Fibroblast of lung (primary cell): Measurements from ENCODE around the gene MLPH. TPM values are rescaled to one million over a fixed set of nuclear protein-coding genes. Genes with fewer than 3 reads are reported as not detected.
A peak's percentile ranks its signal among the peaks of the same experiment; 100 is the strongest.

Experiments used
- DNase-seq, 2 donors: peaks; one replicate each; pipeline versions ENCODE4 v3.0.0 to v3.0.0-alpha.2; 2010; ENCODE audit warnings: low read depth in 2 of 2
- H2AFZ ChIP-seq: 2 replicates; pipeline ENCODE4 v1.5.1; 2012; ENCODE audit warnings: low read length, control low read depth, inconsistent platforms
- H3K27ac ChIP-seq: 2 replicates; pipeline ENCODE4 v1.5.1; 2011; ENCODE audit warnings: low read length, control low read depth; ENCODE audit not compliant: insufficient read depth
- H3K27me3 ChIP-seq: 2 replicates; pipeline ENCODE4 v1.5.1; 2011; ENCODE audit warnings: mild to moderate bottlenecking, low read length; ENCODE audit not compliant: control insufficient read depth, insufficient read depth
- H3K36me3 ChIP-seq: 2 replicates; pipeline ENCODE4 v1.5.1; 2011; ENCODE audit warnings: low read length; ENCODE audit not compliant: control insufficient read depth, insufficient read depth
- H3K4me1 ChIP-seq: 2 replicates; pipeline ENCODE4 v1.5.1; 2011; ENCODE audit warnings: low read length; ENCODE audit not compliant: control insufficient read depth, insufficient read depth; ENCODE audit errors: extremely low read depth
- H3K4me2 ChIP-seq: 2 replicates; pipeline ENCODE4 v1.5.1; 2011; ENCODE audit warnings: low read length, control low read depth; ENCODE audit not compliant: insufficient read depth; ENCODE audit errors: extremely low read depth
- H3K4me3 ChIP-seq, 4 experiments: fragments of 200-600 bp in 1 of 4; sonication (generic) in 1 of 4; replicated peaks in 1 of 4; 2 replicates each; pipeline ENCODE4 v1.5.1; 2011 to 2016; ENCODE audit warnings: low read length in 4 of 4, low read depth in 3 of 4, mild to moderate bottlenecking in 3 of 4, control low read depth in 2 of 4, inconsistent platforms in 1 of 4, mixed read lengths in 1 of 4; ENCODE audit not compliant: insufficient read depth in 1 of 4; ENCODE audit errors: control extremely low read depth in 1 of 4
- H3K79me2 ChIP-seq: 2 replicates; pipeline ENCODE4 v1.5.1; 2012; ENCODE audit warnings: mild to moderate bottlenecking, low read length, inconsistent platforms; ENCODE audit not compliant: control insufficient read depth, insufficient read depth
- H3K9ac ChIP-seq: 2 replicates; pipeline ENCODE4 v1.5.1; 2011; ENCODE audit warnings: mild to moderate bottlenecking, low read length, control low read depth; ENCODE audit not compliant: insufficient read depth
- H3K9me3 ChIP-seq: 2 replicates; pipeline ENCODE4 v1.5.1; 2012; ENCODE audit warnings: low read depth, low read length; ENCODE audit not compliant: control insufficient read depth, insufficient read depth
- H4K20me1 ChIP-seq: 2 replicates; pipeline ENCODE4 v1.5.1; 2011; ENCODE audit warnings: low read length; ENCODE audit not compliant: control insufficient read depth, insufficient read depth; ENCODE audit errors: extremely low read depth
- EZH2 ChIP-seq: IDR thresholded peaks from 2 replicates; pipeline ENCODE4 v1.5.1; 2012; ENCODE audit warnings: low read length, control low read depth, mild to moderate bottlenecking; ENCODE audit errors: missing control alignments
- polyA plus RNA-seq, 2 donors: library from polyadenylated mRNA; depleted of rRNA in 1 of 2; stranded (reverse) in 1 of 2; unstranded in 1 of 2; fragments of >200 nt; gene quantifications; 2 replicates each; pipeline ENCODE4 v1.2.1, GENCODE V29; 2011 to 2012; ENCODE audit warnings: missing spikeins in 1 of 2
- total RNA-seq: library from RNA; depleted of rRNA; stranded (reverse); fragments of >200 nt; gene quantifications from 2 replicates; pipeline ENCODE4 v1.2.1, GENCODE V29; 2014
- TF ChIP-seq, protein P1 (sequence below), 2 donors: IDR thresholded peaks in 1 of 2; conservative IDR thresholded peaks in 1 of 2; 1 replicate in 1 of 2; 2 replicates in 1 of 2; pipeline ENCODE4 v1.5.1; 2011 to 2012; ENCODE audit warnings: low read length in 2 of 2, control low read depth in 1 of 2, inconsistent platforms in 1 of 2, low read depth in 1 of 2, mild to moderate bottlenecking in 1 of 2

The MLPH gene
- total and polyA plus RNA-seq, 2 donors (not counting 1 experiment from before 2014, with no cell fraction given), result 3.1 to 10.7 TPM

- no peaks in the 10 kb centered on the region for H3K79me2 ChIP-seq
- H3K4me3 ChIP-seq, result no peak overlapping the region
- H3K9me3 ChIP-seq, result peaks cover 4% of the 10 kb centered on the region
- H2AFZ ChIP-seq, result no peak overlapping the region
- H3K4me1 ChIP-seq, result no peaks in the 10 kb centered on the region
- no peaks in the 10 kb centered on the region for H3K27me3 ChIP-seq
- H3K4me2 ChIP-seq, result no peak overlapping the region
- peak in 1 of 2 donors; percentile 56 for DNase-seq
- no peaks in the 10 kb centered on the region for H3K36me3 ChIP-seq
- TF ChIP-seq EZH2, result no peak
- TF ChIP-seq, protein P1, sequence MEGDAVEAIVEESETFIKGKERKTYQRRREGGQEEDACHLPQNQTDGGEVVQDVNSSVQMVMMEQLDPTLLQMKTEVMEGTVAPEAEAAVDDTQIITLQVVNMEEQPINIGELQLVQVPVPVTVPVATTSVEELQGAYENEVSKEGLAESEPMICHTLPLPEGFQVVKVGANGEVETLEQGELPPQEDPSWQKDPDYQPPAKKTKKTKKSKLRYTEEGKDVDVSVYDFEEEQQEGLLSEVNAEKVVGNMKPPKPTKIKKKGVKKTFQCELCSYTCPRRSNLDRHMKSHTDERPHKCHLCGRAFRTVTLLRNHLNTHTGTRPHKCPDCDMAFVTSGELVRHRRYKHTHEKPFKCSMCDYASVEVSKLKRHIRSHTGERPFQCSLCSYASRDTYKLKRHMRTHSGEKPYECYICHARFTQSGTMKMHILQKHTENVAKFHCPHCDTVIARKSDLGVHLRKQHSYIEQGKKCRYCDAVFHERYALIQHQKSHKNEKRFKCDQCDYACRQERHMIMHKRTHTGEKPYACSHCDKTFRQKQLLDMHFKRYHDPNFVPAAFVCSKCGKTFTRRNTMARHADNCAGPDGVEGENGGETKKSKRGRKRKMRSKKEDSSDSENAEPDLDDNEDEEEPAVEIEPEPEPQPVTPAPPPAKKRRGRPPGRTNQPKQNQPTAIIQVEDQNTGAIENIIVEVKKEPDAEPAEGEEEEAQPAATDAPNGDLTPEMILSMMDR (conservative IDR thresholded peaks at IDR 0.05 in 1 of 2, IDR thresholded peaks at IDR 0.05 in 1 of 2; ENCODE audit: low read depth in 1 of 2, low read length in 2 of 2), result no peak
- H3K9ac ChIP-seq, result no peak overlapping the region
- no peak overlapping the region for H3K27ac ChIP-seq
- H4K20me1 ChIP-seq, result no peaks in the 10 kb centered on the region
Observed at GRCh38 chr2:237490009-237490711, 3.1 kb downstream of the MLPH start.

GRCh38 chr2:237490795-237491194 is 3.7 kb downstream of the MLPH start:
- H3K79me2 ChIP-seq, result no peaks in the 10 kb centered on the region
- peaks cover 4% of the 10 kb centered on the region for H3K9me3 ChIP-seq
- H3K4me3 ChIP-seq, result no peak overlapping the region
- H3K36me3 ChIP-seq, result no peaks in the 10 kb centered on the region
- H4K20me1 ChIP-seq, result no peaks in the 10 kb centered on the region
- H3K4me2 ChIP-seq, result no peak overlapping the region
- no peaks in the 10 kb centered on the region for H3K27me3 ChIP-seq
- H3K9ac ChIP-seq, result no peak overlapping the region
- DNase-seq, result no peak
- H2AFZ ChIP-seq, result no peak overlapping the region
- H3K4me1 ChIP-seq, result no peaks in the 10 kb centered on the region
- no peak overlapping the region for H3K27ac ChIP-seq
- TF ChIP-seq, protein P1 (conservative IDR thresholded peaks at IDR 0.05 in 1 of 2, IDR thresholded peaks at IDR 0.05 in 1 of 2; ENCODE audit: low read depth in 1 of 2, low read length in 2 of 2), result no peak

DNA sequence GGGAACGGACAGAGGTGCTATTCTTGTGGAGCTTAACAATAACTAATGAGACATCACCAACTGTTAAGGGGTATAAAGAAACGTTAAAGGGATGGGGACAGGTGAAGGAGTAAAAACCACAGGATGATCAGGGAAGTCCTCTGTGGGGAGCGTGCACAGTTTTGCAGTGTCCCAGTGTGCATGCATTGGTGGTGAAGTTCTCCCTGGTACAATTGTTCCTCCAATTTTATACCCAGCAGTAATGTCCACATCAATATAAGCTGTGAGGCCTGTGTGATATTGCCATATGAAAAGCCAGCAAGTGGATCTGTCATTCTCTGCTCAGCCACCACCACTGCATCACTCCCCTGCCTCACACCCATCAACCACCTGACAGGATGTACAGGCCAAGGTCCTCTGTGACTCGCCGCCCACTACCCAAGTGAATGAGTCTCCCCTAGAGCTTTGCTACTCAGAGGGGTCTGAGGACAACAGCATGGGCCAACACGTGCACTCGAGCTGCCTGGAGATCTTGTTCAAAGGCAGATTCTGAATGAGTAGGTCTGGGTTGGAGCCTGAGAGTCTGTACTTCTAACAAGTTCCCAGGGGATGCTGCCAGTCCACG is 4.6 kb downstream of the MLPH start:
- no peak for DNase-seq
- Histone ChIP-seq H3K36me3 (no peaks in the 10 kb centered on the region), H2AFZ (no peak overlapping the region), H3K4me2 (no peak overlapping the region), H3K4me3 (no peak overlapping the region), H3K4me1 (no peaks in the 10 kb centered on the region), H3K79me2 (no peaks in the 10 kb centered on the region), H3K27me3 (no peaks in the 10 kb centered on the region), H3K9ac (no peak overlapping the region), H4K20me1 (no peaks in the 10 kb centered on the region), H3K27ac (no peak overlapping the region), H3K9me3 (peaks cover 4% of the 10 kb centered on the region)
- TF ChIP-seq, protein P1 (conservative IDR thresholded peaks at IDR 0.05 in 1 of 2, IDR thresholded peaks at IDR 0.05 in 1 of 2; ENCODE audit: low read depth in 1 of 2, low read length in 2 of 2), result no peak
- TF ChIP-seq EZH2, result no peak
